ENCODE data around the gene HEXIM1. TPM values are rescaled to one million over a fixed set of nuclear protein-coding genes. Genes with fewer than 3 reads are reported as not detected.

The HEXIM1 gene
- total RNA-seq, 4 donors from 2014 or later, result 48.3 to 56.3 (median 53.8) TPM

- no peak overlapping the region for H3K4me3 ChIP-seq
- no peaks in the 10 kb centered on the region for H3K27me3 ChIP-seq
- no peaks in the 10 kb centered on the region for H3K9me3 ChIP-seq
- ATAC-seq, result no peak
- no peak for TF ChIP-seq POLR2AphosphoS5 (IDR thresholded peaks at IDR 0.05)
- no peak for TF ChIP-seq CTCF (IDR thresholded peaks at IDR 0.05)
- no peak for TF ChIP-seq POLR2A (IDR thresholded peaks at IDR 0.05)
- TF ChIP-seq EP300 (IDR thresholded peaks at IDR 0.05), result no peak
- WGBS, 2 donors (ENCODE audit: low coverage in 1 of 2), result 65% methylated on average over 4 of the region's 17 CpGs; no CpG with 5 or more reads in 1 of the 2 donors
- peak overlapping the region in 2 of 4 donors; percentile 14 to 19 for H3K27ac ChIP-seq
- peaks cover 0 to 52% (median 0%) of the 10 kb centered on the region in 3 donors for H3K4me1 ChIP-seq
- peaks cover 0 to 93% of the 10 kb centered on the region in 2 donors for H3K36me3 ChIP-seq
These were observed 43.2 kb upstream of the HEXIM1 start for GRCh38 chr17:45104907-45105624.

- no peak for ATAC-seq
- no peak for TF ChIP-seq POLR2A (IDR thresholded peaks at IDR 0.05)
- no peak for TF ChIP-seq CTCF (IDR thresholded peaks at IDR 0.05)
- TF ChIP-seq EP300 (IDR thresholded peaks at IDR 0.05), result no peak
- TF ChIP-seq POLR2AphosphoS5 (IDR thresholded peaks at IDR 0.05), result no peak
- H3K9me3 ChIP-seq, result no peaks in the 10 kb centered on the region
- H3K36me3 ChIP-seq, result peaks cover 0 to 84% of the 10 kb centered on the region in 2 donors
- no peaks in the 10 kb centered on the region for H3K27me3 ChIP-seq
- WGBS, 2 donors (ENCODE audit: low coverage in 1 of 2), result 83 to 100% methylated on average over 2 of the region's 5 CpGs
- H3K4me1 ChIP-seq, result peaks cover 0 to 63% (median 9%) of the 10 kb centered on the region in 3 donors
- H3K4me3 ChIP-seq, result no peak overlapping the region
- H3K27ac ChIP-seq, result peak overlapping the region in 3 of 4 donors; percentile 49 to 85 (median 81)
These were observed 42.2 kb upstream of the HEXIM1 start for GRCh38 chr17:45106096-45106495.

DNA sequence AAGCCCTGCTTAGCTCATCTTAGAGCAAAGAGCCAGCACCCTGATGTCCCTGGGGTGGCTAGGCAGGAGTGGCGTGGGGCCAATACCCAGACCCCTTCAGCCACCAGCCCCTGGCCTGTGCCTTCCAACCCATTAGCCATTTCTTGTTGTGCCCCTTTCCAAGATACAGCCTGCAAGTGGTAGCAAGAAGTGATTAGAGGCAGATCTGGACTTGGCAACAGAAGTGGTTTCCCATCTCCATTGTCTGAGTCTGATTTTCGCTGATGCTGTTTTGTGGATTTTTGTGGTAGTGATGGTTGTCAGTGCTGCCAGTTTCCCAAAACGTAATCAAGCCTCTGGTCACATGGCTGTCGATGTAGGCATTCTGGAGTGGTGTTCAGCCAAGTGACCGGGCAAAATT lies 41.7 kb upstream of the HEXIM1 start:
- Histone ChIP-seq H3K27me3 (no peaks in the 10 kb centered on the region), H3K27ac (peak overlapping the region in 3 of 4 donors; percentile 49 to 85 (median 81)), H3K36me3 (peaks cover 0 to 80% of the 10 kb centered on the region in 2 donors), H3K9me3 (no peaks in the 10 kb centered on the region), H3K4me3 (no peak overlapping the region), H3K4me1 (peaks cover 0 to 67% (median 11%) of the 10 kb centered on the region in 3 donors)
- WGBS, 2 donors (ENCODE audit: low coverage in 1 of 2), result 40% methylated on average over 2 of the region's 5 CpGs; no CpG with 5 or more reads in 1 of the 2 donors
- TF ChIP-seq POLR2AphosphoS5 (IDR thresholded peaks at IDR 0.05) (no peak), CTCF (IDR thresholded peaks at IDR 0.05) (no peak), EP300 (IDR thresholded peaks at IDR 0.05) (no peak), POLR2A (IDR thresholded peaks at IDR 0.05) (no peak)
- no peak for ATAC-seq

- peak overlapping the region in 3 of 4 donors; percentile 49 to 85 (median 81) for H3K27ac ChIP-seq
- H3K4me3 ChIP-seq, result no peak overlapping the region
- H3K36me3 ChIP-seq, result peaks cover 0 to 77% of the 10 kb centered on the region in 2 donors
- TF ChIP-seq CTCF (IDR thresholded peaks at IDR 0.05) (no peak), EP300 (IDR thresholded peaks at IDR 0.05) (no peak), POLR2AphosphoS5 (IDR thresholded peaks at IDR 0.05) (no peak), POLR2A (IDR thresholded peaks at IDR 0.05) (no peak)
- H3K9me3 ChIP-seq, result no peaks in the 10 kb centered on the region
- H3K4me1 ChIP-seq, result peaks cover 0 to 76% (median 18%) of the 10 kb centered on the region in 3 donors
- ATAC-seq, result no peak
- no peaks in the 10 kb centered on the region for H3K27me3 ChIP-seq
- 42 to 45% methylated on average over 3 to 4 of the region's 13 CpGs for WGBS, 2 donors (ENCODE audit: low coverage in 1 of 2)
These were observed 40.8 kb upstream of the HEXIM1 start for GRCh38 chr17:45107293-45108010.

All from gastroesophageal sphincter (tissue), 4 donors.